ENCODE results near the gene ATXN7L1. TPM values are rescaled to one million over a fixed set of nuclear protein-coding genes. Genes with fewer than 3 reads are reported as not detected.

ATXN7L1 gene
- polyA plus RNA-seq, 1 of the 3 experiments (the other 2 are of a cell fraction) = 6.0 TPM

DNA sequence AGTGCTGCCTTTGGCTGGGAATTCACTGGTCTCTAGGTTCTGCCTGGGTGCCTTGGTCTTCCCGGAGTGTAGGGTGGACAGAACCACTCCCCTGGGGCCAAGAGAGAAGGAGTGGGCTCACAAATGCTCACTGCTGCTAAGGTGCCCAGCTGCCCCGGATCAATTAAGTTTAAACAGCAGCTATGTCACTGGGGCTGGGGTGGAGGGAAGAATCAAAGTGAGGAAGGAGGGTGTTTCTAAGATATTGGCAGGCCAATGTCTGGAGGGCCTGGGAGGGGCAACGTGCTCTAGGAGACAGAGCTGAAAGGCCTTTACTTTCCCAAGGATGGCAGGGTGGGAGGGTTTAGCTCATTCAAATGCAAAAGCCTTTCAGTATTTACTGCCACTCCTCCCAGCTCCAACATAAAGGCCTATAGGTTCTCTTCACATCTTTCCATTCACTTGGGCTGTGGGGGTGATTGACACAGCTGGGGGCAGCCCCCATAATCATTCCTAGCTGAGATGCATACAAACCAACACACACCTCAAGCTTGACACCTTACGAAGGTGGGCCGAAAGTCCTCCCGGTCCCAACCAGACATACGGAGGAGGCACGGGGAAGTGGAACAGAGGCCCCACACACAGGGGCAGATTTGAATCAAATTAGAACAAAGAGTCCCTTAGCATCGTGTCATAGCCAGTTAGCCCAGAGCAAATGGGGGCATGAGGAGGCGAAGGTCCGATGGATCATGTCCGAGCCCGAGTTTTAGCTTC, 187.2 kb downstream of the ATXN7L1 start (continued):
- no peak for TF ChIP-seq REST (IDR thresholded peaks at IDR 0.05; ENCODE audit: low read depth, low read length)

DNA sequence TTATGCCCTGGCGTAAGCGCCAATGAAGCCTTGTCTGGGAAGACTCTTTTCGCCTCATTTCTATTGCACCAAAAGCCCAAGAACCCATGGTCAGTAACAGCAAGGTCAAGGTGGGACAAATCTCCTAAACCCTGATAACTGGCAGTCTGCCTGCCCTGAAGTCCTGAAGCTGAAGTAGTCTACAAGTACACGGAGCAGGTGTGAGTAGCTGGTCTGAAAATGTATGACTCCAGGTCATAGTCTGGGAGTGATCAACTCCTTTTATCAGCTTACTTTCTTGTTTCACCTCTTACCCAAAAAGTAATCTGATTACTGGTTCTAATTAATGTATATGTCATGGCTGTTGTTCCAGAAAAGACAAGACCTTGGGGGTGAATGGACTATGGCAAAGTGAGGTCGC, 187.8 kb downstream of the ATXN7L1 start:
- H3K4me1 ChIP-seq (ENCODE audit: control insufficient read depth in 1 of 2, insufficient read depth in 2 of 2, low read depth in 1 of 2, low read length in 1 of 2) = peaks cover 0 to 16% of the 10 kb centered on the region in 2 experiments; a peak in 1 of 4 replicates
- WGBS (ENCODE audit: low lambda C conversion rate) = 81% methylated on average over 5 of the region's 5 CpGs
- no peaks in the 10 kb centered on the region for H3K9me2 ChIP-seq
- H3K79me2 ChIP-seq (ENCODE audit: insufficient read depth) = no peaks in the 10 kb centered on the region
- ChIA-PET CTCF (interaction anchor here (0.7 to 2.0 kb wide), 8 partner anchors 11 to 488 kb away, joined by 3 to 6 read pairs (median 4); no protein-coding TSS in a partner anchor), POLR2A (no interaction called here)
- no peak for DNase-seq
- H3K4me3 ChIP-seq (ENCODE audit: low read depth in 2 of 2, low read length in 1 of 2) = no peak overlapping the region
- no peak overlapping the region for H3K4me2 ChIP-seq
- no peaks in the 10 kb centered on the region for H3K27me3 ChIP-seq (ENCODE audit: insufficient read depth)
- H4K20me1 ChIP-seq (ENCODE audit: insufficient read depth) = no peaks in the 10 kb centered on the region
- no peak overlapping the region for H2AFZ ChIP-seq (ENCODE audit: low read depth)
- peak overlapping the region in 1 of 2 experiments; percentile 39; a peak in 2 of 4 replicates for H3K27ac ChIP-seq (ENCODE audit: low read depth in 2 of 2, low read length in 1 of 2)
- no peaks in the 10 kb centered on the region for H3F3A ChIP-seq (replicated peaks; ENCODE audit: insufficient read depth)
- no peaks in the 10 kb centered on the region for H3K9me3 ChIP-seq
- no peaks in the 10 kb centered on the region for H3K36me3 ChIP-seq (replicated peaks in 1 of 2; ENCODE audit: control insufficient read depth in 1 of 2, insufficient read depth in 2 of 2, low read length in 1 of 2)
- TF ChIP-seq USF1 (IDR thresholded peaks at IDR 0.05; ENCODE audit: borderline replicate concordance, low read depth) (no peak), EP300 (IDR thresholded peaks at IDR 0.05; ENCODE audit: borderline replicate concordance in 1 of 2, low read depth in 1 of 2, low read length in 1 of 2) (peak in 1 of 2 experiments; percentile 44; a peak in 2 of 4 replicates)
- H3K9ac ChIP-seq = no peak overlapping the region

DNA sequence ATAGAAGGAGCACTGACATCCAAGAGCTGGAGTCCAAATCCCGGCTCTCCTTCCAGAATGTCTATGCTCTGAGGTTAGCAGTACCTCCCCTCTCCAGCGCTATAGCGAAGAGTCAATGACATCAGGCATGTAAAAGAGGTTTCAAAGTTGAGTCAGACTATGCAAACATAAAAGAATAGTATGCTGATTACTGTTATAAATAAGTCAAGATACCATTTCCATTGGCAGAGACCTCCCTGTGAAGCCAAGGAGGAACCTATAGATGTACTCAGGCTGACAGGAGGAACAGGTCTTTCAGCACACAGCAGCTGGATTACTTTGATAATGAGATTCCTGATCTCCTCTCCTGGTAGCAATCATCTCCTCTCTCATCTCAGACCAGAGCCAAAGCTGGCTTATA, 191.2 kb downstream of the ATXN7L1 start:
- no peak overlapping the region for H3K27ac ChIP-seq (ENCODE audit: low read depth in 2 of 2, low read length in 1 of 2)
- H3K4me2 ChIP-seq = no peak overlapping the region
- CTCF ChIA-PET = interaction anchor here (0.7 kb wide), 1 partner anchor 28 kb away, joined by 4 read pairs; no protein-coding TSS in a partner anchor
- no peak overlapping the region for H3K9ac ChIP-seq
- no peaks in the 10 kb centered on the region for H3K9me3 ChIP-seq
- no peak overlapping the region for H2AFZ ChIP-seq (ENCODE audit: low read depth)
- no peaks in the 10 kb centered on the region for H3K36me3 ChIP-seq (replicated peaks in 1 of 2; ENCODE audit: control insufficient read depth in 1 of 2, insufficient read depth in 2 of 2, low read length in 1 of 2)
- no peaks in the 10 kb centered on the region for H3K79me2 ChIP-seq (ENCODE audit: insufficient read depth)
- POLR2A ChIA-PET = no interaction called here
- no peaks in the 10 kb centered on the region for H3K27me3 ChIP-seq (ENCODE audit: insufficient read depth)
- DNase-seq = no peak
- peaks cover 0 to 12% of the 10 kb centered on the region in 2 experiments; a peak in 2 of 4 replicates for H3K4me1 ChIP-seq (ENCODE audit: control insufficient read depth in 1 of 2, insufficient read depth in 2 of 2, low read depth in 1 of 2, low read length in 1 of 2)
- H4K20me1 ChIP-seq (ENCODE audit: insufficient read depth) = no peaks in the 10 kb centered on the region
- H3F3A ChIP-seq (replicated peaks; ENCODE audit: insufficient read depth) = no peaks in the 10 kb centered on the region
- no peaks in the 10 kb centered on the region for H3K9me2 ChIP-seq
- WGBS (ENCODE audit: low lambda C conversion rate) = 100% methylated on average over 3 of the region's 3 CpGs
- no peak overlapping the region for H3K4me3 ChIP-seq (ENCODE audit: low read depth in 2 of 2, low read length in 1 of 2)
- no peak for TF ChIP-seq FOXJ3 (CRISPR knock-in tag; IDR thresholded peaks at IDR 0.05)
- no peak for TF ChIP-seq TCF12 (IDR thresholded peaks at IDR 0.05)
- no peak for TF ChIP-seq CTCF (IDR thresholded peaks at IDR 0.05)
- TF ChIP-seq SIN3A (IDR thresholded peaks at IDR 0.05; ENCODE audit: borderline replicate concordance, low read depth, low read length) = no peak
- no peak for TF ChIP-seq EZH2phosphoT487 (IDR thresholded peaks at IDR 0.05; ENCODE audit: borderline replicate concordance, low read depth)
- TF ChIP-seq GATA2 (CRISPR knock-in tag; IDR thresholded peaks at IDR 0.05) = no peak
- TF ChIP-seq RAD21 (IDR thresholded peaks at IDR 0.05; ENCODE audit: low read length) = no peak
- TF ChIP-seq RFX5 (IDR thresholded peaks at IDR 0.05; ENCODE audit: low read length) = no peak
- no peak for TF ChIP-seq MAX (IDR thresholded peaks at IDR 0.05; ENCODE audit: low read depth)
- no peak for TF ChIP-seq NRF1 (IDR thresholded peaks at IDR 0.05; ENCODE audit: low read depth, low read length)
- TF ChIP-seq USF2 (IDR thresholded peaks at IDR 0.05; ENCODE audit: borderline replicate concordance, low read depth, low read length) = no peak
- no peak for TF ChIP-seq TEAD4 (IDR thresholded peaks at IDR 0.05; ENCODE audit: borderline replicate concordance, insufficient read depth)
- no peak for TF ChIP-seq RCOR1 (IDR thresholded peaks at IDR 0.05; ENCODE audit: low read length)
- no peak for TF ChIP-seq FOSL2 (IDR thresholded peaks at IDR 0.05; ENCODE audit: borderline replicate concordance, low read depth)

Measured in SK-N-SH (cell line).